Glomerular visceral epithelial cell (primary cell): ENCODE results near the gene RBM25.
"Not testable (repeated sequence)": the region's sequence is repeated elsewhere in the genome, so short reads cannot be mapped to it uniquely, and the experiment has no call there.

Experiments
- DNase-seq: peaks from one replicate; pipeline ENCODE4 v3.0.0-alpha.2; 2016; ENCODE audit errors: extremely low spot score

Gene RBM25

DNA sequence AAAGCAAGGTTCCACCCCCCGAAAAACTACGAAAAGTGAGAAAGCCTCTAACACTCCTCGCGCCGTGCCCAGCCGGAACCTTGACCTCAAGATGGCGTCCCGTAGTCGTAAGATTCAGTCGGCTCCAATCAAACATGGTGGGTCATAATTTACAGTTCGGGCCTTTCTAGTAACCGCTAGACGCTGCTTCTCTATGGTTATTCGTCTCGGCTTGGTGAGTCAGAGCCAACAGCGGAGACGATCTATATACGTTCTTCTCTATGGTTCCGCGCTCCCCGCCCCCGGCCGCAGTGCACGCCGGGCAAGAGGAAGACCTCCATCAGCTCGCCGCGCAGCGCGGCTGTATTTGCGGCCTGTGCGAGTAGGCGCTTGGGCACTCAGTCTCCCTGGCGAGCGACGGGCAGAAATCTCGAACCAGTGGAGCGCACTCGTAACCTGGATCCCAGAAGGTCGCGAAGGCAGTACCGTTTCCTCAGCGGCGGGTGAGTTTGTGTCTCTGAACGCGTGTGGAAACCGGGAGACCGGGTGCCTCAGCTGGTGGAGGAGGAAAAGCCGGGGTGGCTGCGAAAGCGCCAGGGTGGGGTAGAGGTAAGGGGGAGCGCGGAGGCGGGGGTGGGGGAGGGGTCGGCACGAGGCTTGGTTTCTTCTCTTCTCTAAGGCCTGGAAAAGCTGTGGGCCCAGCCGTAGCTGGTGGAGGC is at the start of gene RBM25:
TSS of gene RBM25 (plus strand) at position 311 of the 698 bp plus-strand sequence. CDS start 13,108 bp downstream, outside the sequence.
- peak; percentile 99 for DNase-seq

DNA sequence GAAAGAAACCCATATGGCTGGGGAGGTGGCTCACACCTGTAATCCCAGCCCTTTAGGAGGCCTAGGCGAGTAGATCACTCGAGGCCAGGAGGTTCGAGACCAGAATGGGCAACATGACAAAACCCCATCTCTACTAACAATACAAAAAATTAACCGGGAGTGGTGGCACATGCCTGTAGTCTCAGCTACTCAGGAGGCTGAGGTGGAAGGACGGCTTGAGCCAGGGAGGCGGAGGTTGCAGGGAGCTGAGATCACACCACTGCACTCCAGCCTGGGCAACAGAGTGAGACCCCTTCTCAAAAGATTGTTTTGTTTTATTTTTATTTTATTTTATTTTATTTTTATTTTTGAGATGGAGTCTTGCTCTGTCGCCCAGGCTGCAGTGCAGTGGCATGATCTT is 47.1 kb upstream of the RBM25 start:
- DNase-seq: not testable (repeated sequence)

DNA sequence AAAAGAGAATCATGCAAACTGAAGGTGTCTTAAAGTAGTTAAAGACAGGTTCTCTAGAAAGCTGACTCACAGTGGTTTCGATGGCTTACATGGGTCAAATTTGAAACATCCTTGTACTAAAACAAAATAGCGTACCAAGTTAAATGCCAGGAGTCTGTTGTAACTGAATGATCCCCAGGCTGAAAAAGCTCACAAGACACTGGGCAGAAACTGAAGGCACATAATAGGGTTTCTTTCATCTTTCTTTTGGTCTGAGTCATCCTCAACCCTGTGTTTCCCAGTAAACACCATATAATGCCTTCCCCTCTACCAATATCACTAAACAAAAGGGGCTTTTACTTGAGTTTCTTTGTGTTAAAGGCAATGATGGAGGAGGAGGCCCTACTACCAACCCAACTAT is 44.2 kb upstream of the RBM25 start:
- peak; percentile 11 for DNase-seq

DNA sequence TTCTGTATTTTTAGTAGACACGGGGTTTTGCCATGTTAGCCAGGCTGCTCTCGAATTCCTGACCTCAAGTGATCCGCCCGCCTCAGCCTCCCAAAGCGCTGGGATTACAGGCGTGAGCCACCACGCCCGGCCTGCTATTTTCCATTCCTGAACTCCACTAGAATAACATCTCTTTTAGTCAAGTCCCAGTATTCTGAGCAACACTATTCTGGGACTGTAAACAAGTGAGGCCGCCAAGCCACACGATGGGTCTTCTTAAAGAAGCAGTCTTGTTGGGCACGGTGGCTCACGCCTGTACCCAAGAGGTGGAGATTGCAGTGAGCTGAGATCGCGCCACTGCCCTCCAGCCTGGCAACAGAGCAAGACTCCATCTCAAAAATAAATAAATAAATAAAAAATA is 42.8 kb upstream of the RBM25 start:
- not testable (repeated sequence) for DNase-seq

DNA sequence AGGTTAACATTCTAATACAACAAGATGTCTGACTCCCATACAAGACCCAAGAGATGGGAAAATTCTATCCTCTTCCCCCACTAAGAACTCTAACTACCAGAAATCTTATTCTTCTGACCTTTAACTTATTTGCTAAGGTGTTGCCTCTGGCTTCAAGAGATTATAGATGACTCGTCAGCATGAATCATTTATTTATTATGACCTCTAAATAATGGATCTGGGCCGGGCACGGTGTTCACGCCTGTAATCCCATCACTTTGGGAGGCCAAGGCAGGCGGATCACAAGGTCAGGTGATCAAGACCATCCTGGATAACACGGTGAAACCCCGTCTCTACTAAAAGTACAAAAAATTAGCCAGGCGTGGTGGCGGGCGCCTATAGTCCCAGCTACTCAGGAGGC is 42.3 kb upstream of the RBM25 start:
- DNase-seq: not testable (repeated sequence)

DNA sequence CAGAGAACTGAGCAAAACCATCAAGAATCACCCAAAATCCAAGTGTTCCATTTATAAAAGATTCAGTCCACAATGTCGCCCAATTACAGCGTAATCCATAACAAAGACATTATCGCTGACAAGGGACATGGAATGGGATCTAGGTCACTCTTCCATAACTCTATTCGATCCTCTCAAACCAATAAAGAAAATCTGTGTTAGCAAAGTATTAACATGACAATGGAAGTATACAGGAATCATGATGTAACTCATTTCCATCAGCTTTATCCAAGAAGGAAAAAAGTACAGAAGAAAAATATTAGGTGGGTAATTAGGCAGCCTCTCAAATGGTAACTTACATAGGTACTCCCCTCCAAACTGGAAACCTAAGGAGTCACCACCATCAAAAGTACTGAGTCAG is 36.3 kb upstream of the RBM25 start:
- DNase-seq: no peak

DNA sequence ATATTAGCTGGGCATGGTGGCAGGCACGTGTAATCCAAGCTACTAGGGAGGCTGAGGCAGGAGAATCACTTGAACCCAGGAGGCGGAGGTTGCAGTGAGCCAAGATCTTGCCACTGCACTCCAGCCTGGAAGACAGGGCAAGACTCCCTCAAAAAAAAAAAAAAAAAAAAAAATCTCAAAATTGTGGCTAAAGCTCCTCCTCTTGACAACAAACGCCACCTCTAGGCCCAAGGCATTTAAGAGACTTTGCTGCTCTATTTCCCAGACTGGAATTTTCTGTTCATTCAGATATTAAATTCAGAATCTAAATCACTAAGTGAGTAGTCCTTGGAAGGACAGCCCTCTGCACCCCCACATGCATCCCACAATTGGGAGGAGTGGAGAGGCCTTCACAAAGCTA is 32.8 kb upstream of the RBM25 start:
- no peak for DNase-seq

DNA sequence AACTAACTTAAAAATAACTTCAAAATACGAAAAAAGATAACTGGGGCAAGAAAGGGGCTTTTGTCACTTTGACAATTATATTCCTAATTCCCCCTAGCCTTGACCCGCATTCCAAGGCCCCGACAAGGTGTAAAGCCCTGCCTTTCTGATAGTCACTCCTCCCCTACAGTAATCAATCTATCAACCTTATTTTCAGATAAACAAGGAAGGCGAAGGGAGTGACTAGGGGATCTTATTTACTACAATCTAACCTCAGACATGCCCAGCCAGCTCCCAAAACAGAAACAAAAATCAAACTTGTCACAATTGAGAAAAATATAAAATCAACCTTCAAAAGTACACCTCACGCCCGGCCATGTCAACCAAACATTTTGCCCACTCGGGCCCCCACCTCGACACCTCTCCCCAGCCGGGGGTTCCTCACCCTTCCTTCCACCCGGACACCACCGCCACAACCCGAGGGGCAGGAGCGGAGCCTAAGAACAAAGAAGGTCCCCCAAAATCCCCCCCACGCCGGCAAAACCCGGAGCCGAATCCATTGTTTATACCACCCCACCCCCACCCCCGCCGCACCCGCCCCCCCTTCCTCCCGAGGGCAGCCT is 32.0 kb upstream of the RBM25 start:
- DNase-seq: no peak

DNA sequence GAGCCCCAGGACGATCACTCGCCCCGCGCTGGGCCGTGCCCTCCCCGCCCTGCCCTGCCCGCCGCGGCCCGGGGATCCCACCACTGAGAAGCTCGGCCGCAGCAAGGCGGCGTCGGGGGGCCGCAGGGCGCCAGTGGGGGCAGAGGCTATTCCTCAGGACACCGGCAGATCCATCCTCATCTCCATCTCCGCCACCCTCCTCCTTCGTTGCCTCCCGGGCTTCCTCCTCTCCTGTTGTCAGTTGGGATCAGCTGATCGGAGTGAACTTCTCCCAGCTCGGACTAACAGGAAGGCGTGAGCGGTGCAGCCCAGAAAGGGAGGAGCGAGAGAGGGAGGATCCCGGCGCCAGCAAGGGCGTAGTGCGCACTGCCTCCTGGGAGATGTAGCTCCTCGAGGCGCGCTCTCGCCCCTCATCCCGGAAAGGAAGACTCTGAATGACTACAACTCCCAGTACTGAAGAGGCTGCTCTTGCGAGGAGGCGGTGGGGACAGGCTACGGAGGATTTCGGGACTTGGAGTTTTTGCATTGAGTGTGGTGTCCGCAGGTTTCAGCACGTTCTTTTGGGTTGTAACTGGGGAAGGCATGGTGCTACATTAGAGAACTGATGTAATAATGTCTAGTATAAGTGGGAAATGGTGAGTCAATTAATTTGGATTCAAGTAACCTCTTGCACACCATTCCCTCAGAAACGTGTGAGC is 31.3 kb upstream of the RBM25 start, which contains the start of gene ZFYVE1:
TSS of gene ZFYVE1 (minus strand) at position 262 of the 698 bp plus-strand sequence. CDS start 2,598 bp downstream, outside the sequence.
- peak; percentile 98 for DNase-seq

DNA sequence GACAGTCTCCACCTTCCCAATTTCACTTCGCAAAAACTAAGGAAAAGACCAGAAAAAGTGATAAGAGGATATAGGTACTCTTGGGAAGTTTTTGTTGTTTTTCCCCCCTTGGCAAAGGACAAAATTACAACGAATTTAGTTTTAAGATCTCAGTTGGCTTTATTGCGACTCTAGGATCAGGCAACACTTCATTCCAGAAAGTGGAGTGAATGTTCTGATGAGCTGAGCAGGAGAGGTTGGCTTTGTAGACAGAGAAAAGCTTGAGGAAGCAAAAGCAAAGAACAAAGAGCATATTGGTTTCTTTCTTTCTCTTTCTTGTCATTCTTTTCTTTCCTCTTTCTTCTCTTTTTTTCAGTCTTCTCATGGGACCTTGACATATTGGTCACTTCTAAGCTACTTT is 30.8 kb upstream of the RBM25 start:
- DNase-seq: no peak

DNA sequence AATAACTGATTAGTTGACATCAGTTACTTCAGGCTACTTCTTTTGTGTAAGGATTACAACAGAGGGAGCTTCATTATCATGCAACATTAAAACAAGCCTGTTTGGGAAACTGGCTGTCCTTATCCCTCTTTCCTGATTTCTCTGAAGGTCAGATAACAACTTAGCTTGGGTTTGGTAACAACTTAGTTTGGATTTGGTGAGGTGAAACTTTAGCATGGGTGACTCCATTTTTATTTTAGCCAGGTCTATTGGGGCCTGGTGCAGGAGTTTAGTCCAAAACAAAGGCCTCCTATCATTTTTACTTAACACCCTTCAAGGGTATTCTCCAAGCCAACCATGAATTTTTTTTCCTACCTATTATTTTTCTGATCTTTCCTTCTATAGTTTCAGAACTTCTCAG is 30.4 kb upstream of the RBM25 start:
- DNase-seq: no peak

DNA sequence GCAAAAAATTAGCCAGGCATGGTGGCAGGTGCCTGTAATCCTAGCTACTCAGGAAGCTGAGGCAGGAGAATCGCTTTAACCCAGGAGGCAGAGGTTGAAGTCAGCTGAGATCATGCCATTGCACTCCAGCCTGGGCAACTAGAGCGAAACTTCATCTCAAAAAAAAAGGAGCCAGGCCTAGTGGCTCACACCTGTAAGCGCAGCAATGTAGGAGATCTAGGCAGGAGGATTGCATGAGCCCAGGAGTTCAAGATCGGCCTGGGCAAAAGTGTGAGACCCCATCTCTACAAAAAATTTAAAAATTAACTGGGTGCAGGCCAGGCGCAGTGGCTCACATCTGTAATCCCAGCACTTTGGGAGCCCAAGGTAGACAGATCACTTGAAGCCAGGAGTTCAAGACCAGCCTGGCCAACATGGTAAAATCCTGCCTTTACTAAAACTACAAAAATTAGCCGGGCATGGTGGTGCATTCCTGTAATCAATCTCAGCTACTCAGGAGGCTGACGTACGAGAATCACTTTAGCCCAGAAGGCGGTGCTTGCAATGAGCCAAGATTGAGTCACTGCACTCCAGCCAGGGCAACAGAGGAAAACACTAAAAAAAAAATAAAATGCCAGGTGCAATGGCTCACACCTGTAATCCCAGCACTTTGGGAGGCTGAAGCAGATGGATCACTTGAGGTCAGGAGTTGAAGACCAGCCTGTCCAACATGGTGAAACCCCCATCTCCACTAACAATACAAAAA is 21.5 kb upstream of the RBM25 start:
- DNase-seq: peak; percentile 33

DNA sequence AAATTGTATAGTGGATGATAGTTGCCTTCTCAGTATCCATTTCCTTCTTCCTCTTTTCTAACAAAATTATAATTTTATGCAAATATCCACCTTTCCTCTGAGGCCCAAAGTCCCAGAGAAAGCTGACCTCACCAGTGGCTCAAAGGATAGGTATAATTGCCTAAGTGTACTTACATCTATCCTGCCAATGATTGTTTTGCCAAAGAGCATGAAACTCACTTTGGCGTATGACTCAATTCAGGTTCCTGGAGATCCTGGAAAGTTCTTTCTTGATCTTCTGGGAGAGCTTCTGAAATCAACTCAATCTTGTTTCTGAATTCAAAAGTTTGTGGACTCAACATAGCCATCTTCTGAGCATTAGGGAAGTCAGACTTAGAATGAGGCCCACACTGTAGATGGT is 10.5 kb upstream of the RBM25 start:
- DNase-seq: no peak

DNA sequence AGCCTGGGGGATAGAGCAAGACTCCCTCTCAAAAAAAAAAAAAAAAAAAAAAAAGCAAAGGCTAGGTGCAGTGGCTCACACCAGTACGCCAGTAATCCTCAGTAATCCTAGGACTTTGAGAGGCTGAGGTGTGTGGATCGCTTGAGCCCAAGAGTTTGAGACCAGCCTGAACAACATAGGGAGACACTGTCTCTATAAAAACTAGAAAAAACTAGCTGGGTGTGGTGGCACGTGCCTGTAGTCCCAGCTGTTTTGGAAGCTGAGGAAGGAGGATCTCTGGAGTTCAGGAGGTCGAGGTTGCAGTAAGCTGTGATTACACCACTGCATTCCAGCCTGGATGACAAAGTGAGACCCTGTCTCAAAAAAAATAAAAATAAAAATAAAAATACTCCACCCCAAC is 8.9 kb upstream of the RBM25 start:
- no peak for DNase-seq

DNA sequence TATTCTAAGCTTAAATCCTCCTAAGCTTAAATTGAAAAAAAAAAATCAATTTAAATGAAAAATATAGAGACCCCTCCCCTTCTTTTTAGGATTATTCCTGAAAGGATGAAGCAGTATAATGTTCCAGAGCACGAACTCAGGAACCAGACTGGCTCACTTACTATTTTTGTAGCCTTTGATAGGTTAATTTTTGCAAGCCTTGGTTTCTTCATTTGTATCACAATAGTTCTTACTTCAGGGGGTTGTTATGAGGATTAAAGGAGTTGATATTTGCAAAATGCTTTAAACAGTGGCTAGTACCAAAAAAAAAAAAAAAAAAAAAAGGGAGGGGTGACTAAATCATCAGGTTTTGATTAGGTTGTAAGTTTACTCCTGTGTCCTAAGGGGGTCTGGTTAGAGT is 3.1 kb upstream of the RBM25 start:
- DNase-seq: no peak

DNA sequence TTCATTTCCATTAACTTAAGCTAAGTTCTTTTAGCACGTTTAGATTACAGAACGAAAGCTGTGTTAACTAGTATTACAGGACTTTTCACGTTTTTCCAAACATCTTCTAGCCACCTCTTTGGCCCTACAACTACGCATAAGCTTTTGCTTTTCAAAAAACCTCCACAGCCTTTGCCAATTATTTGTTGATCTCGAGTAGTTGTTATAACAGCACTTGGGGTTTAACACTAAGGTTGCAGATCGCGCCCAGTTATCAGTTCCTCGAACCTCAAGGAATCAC is 450 bp upstream of the RBM25 start:
- no peak for DNase-seq

DNA sequence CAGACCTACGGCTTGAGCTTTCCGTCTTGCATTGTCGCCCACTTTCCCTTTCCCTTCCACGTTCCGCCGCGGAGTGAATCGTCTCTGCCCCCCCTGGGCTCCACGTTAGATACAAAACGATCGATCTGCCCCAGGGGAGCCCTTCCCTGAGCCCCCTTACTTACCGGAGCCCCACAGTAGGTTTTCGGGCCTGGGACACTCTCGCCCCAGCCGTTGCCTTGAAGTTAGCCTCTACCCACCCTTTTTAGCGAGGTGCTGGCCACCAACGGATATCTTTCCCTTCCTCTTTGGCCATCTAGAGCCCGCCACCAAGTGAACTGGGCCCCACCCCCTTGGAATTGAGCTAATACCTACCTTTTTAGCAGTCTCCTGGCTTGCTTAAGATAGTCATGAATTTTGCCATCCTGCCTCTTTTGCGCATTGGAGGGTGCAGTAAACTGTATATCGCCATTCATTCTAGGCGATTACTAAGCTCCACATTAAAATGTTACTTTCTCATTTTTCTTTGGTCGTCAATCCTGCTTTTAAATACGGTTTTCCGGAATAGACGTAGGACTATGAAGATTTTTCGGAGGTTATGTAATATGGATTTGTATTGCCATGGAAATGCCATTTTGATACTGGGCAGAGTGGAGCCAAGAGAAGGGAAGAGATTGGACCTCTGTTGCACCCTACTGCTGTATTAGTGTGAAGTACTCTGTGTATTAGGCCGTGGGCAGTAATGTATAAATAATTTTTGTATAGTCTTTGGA is 764 bp downstream of the RBM25 start:
- peak; percentile 44 for DNase-seq

DNA sequence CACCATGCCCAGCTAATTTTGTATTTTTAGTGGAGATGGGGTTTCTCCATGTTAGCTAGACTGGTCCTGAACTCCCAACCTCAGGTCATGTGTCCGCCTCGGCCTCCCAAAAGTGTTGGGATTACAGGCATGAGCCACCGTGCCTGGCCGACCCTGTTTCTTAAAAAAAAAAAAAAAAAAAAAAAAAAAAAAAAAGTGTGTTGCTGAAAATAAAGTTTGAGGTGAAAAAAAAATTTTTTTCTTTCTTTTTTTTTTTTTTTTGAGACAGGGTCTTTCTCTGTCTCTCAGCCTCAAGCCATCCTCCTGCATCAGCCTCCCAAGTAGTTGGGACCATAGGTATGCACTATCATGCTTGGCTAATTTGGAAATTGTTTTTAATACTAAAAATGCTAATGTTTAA is 11.3 kb downstream of the RBM25 start:
- DNase-seq: no peak

DNA sequence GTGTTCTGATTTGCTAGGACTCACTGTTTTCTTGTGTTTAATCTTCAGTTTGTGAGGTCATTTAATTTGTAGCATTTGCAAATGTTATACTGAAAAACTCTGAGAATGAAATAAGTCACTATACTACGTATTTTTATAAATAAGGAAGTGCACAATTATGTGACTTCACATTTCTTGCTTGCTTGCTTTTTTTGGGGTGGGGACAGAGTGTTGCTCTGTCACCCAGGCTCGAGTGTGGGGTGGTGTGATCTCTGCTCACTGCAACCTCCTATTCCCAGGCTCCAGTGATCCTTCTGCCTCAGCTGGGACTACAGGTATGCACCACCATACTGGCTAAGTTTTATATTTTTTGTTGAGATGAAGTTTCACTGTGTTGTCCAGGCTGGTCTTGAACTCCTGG is 32.7 kb downstream of the RBM25 start:
- no peak for DNase-seq

DNA sequence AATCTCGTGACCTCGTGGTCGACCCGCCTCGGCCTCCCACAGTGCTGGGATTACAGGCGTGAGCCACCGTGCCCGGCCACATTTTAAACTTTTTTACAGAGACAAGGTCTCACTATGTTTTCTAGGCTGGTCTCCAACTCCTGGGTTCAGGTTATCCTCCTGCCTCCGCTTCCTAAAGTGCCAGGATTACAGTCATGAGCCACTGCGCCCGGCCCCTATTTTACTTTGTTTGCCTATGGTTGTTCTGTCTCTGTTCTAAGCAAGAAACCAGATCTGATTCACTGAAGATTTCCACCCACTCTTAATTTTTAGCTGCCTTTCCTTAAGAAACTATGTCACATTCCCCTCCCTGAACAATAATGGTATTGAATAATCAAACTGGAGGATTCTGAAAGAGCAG is 39.1 kb downstream of the RBM25 start:
- DNase-seq: no peak

DNA sequence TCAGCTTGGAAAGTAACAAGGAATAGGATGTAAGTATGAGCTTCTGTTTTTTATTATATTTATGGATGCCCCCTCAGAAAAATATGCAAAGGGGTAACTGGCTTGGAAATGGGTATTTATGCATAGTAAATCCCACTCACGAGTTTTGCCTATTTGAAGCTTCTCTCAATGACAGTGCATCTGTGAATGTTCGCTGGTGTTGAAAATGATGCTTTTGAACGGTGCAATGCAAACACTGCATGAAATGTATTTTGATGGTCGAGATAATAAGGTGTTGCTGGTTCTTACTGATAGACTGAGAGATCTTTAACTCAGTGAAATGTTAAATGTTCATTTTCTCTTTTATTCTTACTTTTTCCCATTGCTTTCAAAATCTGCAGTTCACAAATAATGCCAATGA is 42.0 kb downstream of the RBM25 start:
- DNase-seq: no peak
